HG03039 (cell line): ENCODE measurements around the gene TMEM101.
"Not testable (repeated sequence)": the region's sequence is repeated elsewhere in the genome, so short reads cannot be mapped to it uniquely, and the experiment has no call there.

Source experiments
- ATAC-seq: cut with Tn5 transposase; IDR thresholded peaks from one replicate; pipeline ENCODE4 v1.9.1; 2021; ENCODE audit warnings: mild to moderate bottlenecking, moderate library complexity; ENCODE audit not compliant: unreplicated experiment

The TMEM101 gene

GRCh38 chr17:44014437-44015172 is at the start of gene TMEM101:
Gene TMEM101 (minus strand): TSS chr17:44014963. CDS start chr17:44014952, 11 bp downstream.
- ATAC-seq, result peak; percentile 80

- no peak for ATAC-seq
Observed at GRCh38 chr17:44063704-44064639, 49.2 kb upstream of the TMEM101 start.

- ATAC-seq, result no peak
Observed at GRCh38 chr17:44062871-44063270, 48.1 kb upstream of the TMEM101 start.

- ATAC-seq, result no peak
Observed at GRCh38 chr17:44061446-44061845, 46.7 kb upstream of the TMEM101 start.

- ATAC-seq, result no peak
Observed at GRCh38 chr17:44059101-44059892, 44.5 kb upstream of the TMEM101 start.

- ATAC-seq, result no peak
Observed at GRCh38 chr17:44053125-44053872, 38.5 kb upstream of the TMEM101 start.

GRCh38 chr17:44049294-44050060 is 34.7 kb upstream of the TMEM101 start:
- no peak for ATAC-seq

- ATAC-seq, result not testable (repeated sequence)
Observed at GRCh38 chr17:44046893-44047292, 32.1 kb upstream of the TMEM101 start.

GRCh38 chr17:44045486-44045885 is 30.7 kb upstream of the TMEM101 start:
- ATAC-seq, result no peak

GRCh38 chr17:44044071-44044470 is 29.3 kb upstream of the TMEM101 start:
- no peak for ATAC-seq

- no peak for ATAC-seq
Observed at GRCh38 chr17:44043272-44043696, 28.5 kb upstream of the TMEM101 start.

- no peak for ATAC-seq
Observed at GRCh38 chr17:44039829-44040635, 25.3 kb upstream of the TMEM101 start.

- ATAC-seq, result no peak
Observed at GRCh38 chr17:44038604-44039011, 23.8 kb upstream of the TMEM101 start.

- ATAC-seq, result no peak
Observed at GRCh38 chr17:44037471-44037870, 22.7 kb upstream of the TMEM101 start.

GRCh38 chr17:44034688-44035087 is 19.9 kb upstream of the TMEM101 start:
- ATAC-seq, result not testable (repeated sequence)

- ATAC-seq, result no peak
Observed at GRCh38 chr17:44033861-44034408, 19.2 kb upstream of the TMEM101 start.

- ATAC-seq, result no peak
Observed at GRCh38 chr17:44030482-44030881, 15.7 kb upstream of the TMEM101 start.

GRCh38 chr17:44029736-44030135 is 15.0 kb upstream of the TMEM101 start:
- no peak for ATAC-seq
